ENCODE data around the gene RGS17.

GRCh38 chr6:153088796-153089195 lies 42.3 kb downstream of the RGS17 start:
- TF ChIP-seq, protein P1, sequence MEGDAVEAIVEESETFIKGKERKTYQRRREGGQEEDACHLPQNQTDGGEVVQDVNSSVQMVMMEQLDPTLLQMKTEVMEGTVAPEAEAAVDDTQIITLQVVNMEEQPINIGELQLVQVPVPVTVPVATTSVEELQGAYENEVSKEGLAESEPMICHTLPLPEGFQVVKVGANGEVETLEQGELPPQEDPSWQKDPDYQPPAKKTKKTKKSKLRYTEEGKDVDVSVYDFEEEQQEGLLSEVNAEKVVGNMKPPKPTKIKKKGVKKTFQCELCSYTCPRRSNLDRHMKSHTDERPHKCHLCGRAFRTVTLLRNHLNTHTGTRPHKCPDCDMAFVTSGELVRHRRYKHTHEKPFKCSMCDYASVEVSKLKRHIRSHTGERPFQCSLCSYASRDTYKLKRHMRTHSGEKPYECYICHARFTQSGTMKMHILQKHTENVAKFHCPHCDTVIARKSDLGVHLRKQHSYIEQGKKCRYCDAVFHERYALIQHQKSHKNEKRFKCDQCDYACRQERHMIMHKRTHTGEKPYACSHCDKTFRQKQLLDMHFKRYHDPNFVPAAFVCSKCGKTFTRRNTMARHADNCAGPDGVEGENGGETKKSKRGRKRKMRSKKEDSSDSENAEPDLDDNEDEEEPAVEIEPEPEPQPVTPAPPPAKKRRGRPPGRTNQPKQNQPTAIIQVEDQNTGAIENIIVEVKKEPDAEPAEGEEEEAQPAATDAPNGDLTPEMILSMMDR (IDR thresholded peaks at IDR 0.05), result no peak
- TF ChIP-seq POLR2A (IDR thresholded peaks at IDR 0.05), result no peak
